HG03159 (cell line): ENCODE data around the gene CAND2.

Experiments
- ATAC-seq: cut with Tn5 transposase; IDR thresholded peaks from one replicate; pipeline ENCODE4 v1.9.1; 2021; ENCODE audit warnings: mild to moderate bottlenecking, moderate library complexity; ENCODE audit not compliant: unreplicated experiment

The CAND2 gene

DNA sequence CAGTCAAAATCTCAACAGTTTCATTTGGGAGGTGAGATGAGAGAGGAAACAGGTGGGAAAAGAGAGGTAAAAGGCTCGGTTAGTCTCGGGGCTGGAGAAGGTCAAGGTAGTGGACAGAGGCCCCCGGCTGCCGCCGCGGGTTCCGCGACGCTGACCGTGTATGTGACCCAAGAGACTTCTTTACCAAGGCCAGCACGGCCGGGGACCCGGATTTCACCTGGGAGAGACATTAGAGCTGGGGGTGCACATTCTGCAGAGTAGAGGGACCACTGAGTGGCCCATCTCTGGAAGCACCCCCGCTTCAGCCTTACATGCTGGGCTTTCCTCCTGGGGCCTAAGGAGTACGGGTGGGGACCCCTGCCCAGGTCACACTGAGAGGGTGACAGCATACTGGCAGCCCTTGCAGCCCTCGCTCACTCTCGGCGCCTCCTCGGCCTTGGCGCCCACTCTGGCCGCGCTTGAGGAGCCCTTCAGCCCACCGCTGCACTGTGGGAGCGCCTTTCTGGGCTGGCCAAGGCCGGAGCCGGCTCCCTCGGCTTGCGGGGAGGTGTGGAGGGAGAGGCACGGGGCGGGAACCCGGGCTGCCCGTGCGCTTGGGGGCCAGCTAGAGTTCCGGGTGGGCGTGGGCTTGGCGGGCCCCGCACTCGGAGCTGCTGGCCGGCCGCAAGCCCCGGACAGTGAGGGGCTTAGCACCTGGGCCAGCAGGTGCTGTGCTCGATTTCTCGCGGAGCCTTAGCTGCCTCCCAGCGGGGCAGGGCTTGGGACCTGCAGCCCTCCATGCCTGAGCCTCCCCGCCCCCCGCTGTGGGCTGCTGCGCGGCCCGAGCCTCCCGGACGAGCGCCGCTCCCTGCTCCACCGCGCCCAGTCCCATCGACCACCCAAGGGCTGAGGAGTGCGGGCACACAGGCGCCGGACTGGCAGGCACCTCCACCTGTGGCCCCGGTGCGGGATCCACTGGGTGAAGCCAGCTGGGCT, 86.1 kb downstream of the CAND2 start:
- no peak for ATAC-seq

DNA sequence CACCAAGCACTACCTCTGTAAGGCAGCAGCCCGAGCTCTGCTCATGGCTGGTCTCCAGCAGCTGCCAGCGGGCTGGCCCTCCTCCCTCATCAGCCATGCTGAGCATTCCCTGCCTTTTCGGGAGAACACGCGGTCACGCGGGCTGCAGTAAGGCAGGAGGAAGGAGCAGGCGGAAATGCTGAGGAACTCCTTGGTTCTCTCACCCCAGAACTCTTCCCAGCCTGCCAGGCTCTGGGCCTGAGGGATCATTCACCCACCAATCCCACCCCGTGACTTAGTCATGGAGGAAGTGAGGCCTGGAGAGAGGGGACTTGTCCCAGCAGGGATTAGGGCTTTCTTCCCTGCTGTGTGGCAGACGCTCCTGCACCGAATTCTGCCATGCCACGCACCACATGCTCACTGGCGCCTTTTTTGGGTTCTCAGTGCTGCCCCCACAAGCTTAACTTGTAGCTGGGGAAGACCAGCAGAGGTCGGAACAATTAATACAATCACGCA, 87.8 kb downstream of the CAND2 start:
- no peak for ATAC-seq
